HG02852 (cell line): ENCODE measurements around the gene SLC25A21.
"Not testable (repeated sequence)": the region's sequence is repeated elsewhere in the genome, so short reads cannot be mapped to it uniquely, and the experiment has no call there.

Experiments
- ATAC-seq: cut with Tn5 transposase; IDR thresholded peaks from one replicate; pipeline ENCODE4 v1.9.1; 2021; ENCODE audit warnings: mild to moderate bottlenecking, moderate library complexity; ENCODE audit not compliant: unreplicated experiment

Gene SLC25A21

GRCh38 chr14:36896300-36896699 lies 276.1 kb downstream of the SLC25A21 start:
- ATAC-seq: not testable (repeated sequence)

GRCh38 chr14:36884049-36884448 lies 288.4 kb downstream of the SLC25A21 start:
- no peak for ATAC-seq

- no peak for ATAC-seq
Observed at GRCh38 chr14:36880276-36880675, 292.1 kb downstream of the SLC25A21 start.

- ATAC-seq: no peak
Observed at GRCh38 chr14:36879558-36879957, 292.8 kb downstream of the SLC25A21 start.

GRCh38 chr14:36874396-36875138 lies 297.8 kb downstream of the SLC25A21 start:
- no peak for ATAC-seq

- ATAC-seq: no peak
Observed at GRCh38 chr14:36870776-36871175, 301.6 kb downstream of the SLC25A21 start.

GRCh38 chr14:36869125-36869524 lies 303.3 kb downstream of the SLC25A21 start:
- no peak for ATAC-seq

- ATAC-seq: peak; percentile 90
Observed at GRCh38 chr14:36866867-36867266, 305.5 kb downstream of the SLC25A21 start.

GRCh38 chr14:36863271-36863670 lies 309.1 kb downstream of the SLC25A21 start:
- ATAC-seq: no peak

- not testable (repeated sequence) for ATAC-seq
Observed at GRCh38 chr14:36862237-36862636, 310.2 kb downstream of the SLC25A21 start.

- ATAC-seq: no peak
Observed at GRCh38 chr14:36860831-36861230, 311.6 kb downstream of the SLC25A21 start.

GRCh38 chr14:36859119-36859518 lies 313.3 kb downstream of the SLC25A21 start:
- no peak for ATAC-seq

GRCh38 chr14:36857842-36858445 lies 314.5 kb downstream of the SLC25A21 start:
- no peak for ATAC-seq

GRCh38 chr14:36857136-36857535 lies 315.3 kb downstream of the SLC25A21 start:
- no peak for ATAC-seq

GRCh38 chr14:36856095-36856878 lies 316.1 kb downstream of the SLC25A21 start:
- ATAC-seq: no peak

- no peak for ATAC-seq
Observed at GRCh38 chr14:36855396-36855795, 317.0 kb downstream of the SLC25A21 start.

GRCh38 chr14:36852981-36853691 lies 319.3 kb downstream of the SLC25A21 start:
- no peak for ATAC-seq

- no peak for ATAC-seq
Observed at GRCh38 chr14:36848213-36848612, 324.2 kb downstream of the SLC25A21 start.

- ATAC-seq: no peak
Observed at GRCh38 chr14:36847366-36847765, 325.0 kb downstream of the SLC25A21 start.

- ATAC-seq: no peak
Observed at GRCh38 chr14:36845356-36846012, 326.9 kb downstream of the SLC25A21 start.
